Measurements from ENCODE around the gene MMP27. TPM values are rescaled to one million over a fixed set of nuclear protein-coding genes. Genes with fewer than 3 reads are reported as not detected.
A peak's percentile ranks its signal among the peaks of the same experiment; 100 is the strongest.
"Not testable (repeated sequence)": the region's sequence is repeated elsewhere in the genome, so short reads cannot be mapped to it uniquely, and the experiment has no call there.

Gene MMP27, protein sequence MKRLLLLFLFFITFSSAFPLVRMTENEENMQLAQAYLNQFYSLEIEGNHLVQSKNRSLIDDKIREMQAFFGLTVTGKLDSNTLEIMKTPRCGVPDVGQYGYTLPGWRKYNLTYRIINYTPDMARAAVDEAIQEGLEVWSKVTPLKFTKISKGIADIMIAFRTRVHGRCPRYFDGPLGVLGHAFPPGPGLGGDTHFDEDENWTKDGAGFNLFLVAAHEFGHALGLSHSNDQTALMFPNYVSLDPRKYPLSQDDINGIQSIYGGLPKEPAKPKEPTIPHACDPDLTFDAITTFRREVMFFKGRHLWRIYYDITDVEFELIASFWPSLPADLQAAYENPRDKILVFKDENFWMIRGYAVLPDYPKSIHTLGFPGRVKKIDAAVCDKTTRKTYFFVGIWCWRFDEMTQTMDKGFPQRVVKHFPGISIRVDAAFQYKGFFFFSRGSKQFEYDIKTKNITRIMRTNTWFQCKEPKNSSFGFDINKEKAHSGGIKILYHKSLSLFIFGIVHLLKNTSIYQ
- 0.97 TPM in 1 of 2 replicates, not detected in the other for total RNA-seq

DNA sequence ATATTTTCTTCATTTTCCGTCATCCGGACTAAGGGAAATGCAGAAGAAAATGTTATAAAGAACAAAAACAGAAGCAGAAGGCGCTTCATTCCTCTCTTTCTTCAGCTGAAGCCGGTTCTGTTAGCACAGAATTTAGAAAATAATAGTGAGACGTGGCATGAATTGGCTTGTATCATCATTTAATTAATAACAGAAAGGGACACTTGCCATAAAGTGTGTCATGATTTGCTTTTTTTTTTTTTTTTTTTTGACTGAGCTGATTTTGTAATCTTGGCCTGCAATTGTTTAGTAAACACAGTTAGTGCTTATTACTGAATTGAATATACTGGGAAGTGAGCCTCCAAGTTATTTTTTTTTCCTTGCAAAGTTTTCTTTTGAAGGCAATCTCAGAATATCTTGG lies at the start of gene MMP27:
MMP27 (minus strand) TSS at position 144 of the 400 bp plus-strand sequence; CDS start at position 89, 55 bp downstream.
- TF ChIP-seq, protein P1, sequence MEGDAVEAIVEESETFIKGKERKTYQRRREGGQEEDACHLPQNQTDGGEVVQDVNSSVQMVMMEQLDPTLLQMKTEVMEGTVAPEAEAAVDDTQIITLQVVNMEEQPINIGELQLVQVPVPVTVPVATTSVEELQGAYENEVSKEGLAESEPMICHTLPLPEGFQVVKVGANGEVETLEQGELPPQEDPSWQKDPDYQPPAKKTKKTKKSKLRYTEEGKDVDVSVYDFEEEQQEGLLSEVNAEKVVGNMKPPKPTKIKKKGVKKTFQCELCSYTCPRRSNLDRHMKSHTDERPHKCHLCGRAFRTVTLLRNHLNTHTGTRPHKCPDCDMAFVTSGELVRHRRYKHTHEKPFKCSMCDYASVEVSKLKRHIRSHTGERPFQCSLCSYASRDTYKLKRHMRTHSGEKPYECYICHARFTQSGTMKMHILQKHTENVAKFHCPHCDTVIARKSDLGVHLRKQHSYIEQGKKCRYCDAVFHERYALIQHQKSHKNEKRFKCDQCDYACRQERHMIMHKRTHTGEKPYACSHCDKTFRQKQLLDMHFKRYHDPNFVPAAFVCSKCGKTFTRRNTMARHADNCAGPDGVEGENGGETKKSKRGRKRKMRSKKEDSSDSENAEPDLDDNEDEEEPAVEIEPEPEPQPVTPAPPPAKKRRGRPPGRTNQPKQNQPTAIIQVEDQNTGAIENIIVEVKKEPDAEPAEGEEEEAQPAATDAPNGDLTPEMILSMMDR (IDR thresholded peaks at IDR 0.05; ENCODE audit: insufficient read depth, low read depth, low read length) = no peak
- no peak within 1 kb of the TSS for H3K4me3 ChIP-seq (ENCODE audit: low read depth, low read length)
- DNase-seq (ENCODE audit: low read depth) = peak; percentile 32

- no peak for DNase-seq (ENCODE audit: low read depth)
- H3K4me3 ChIP-seq (ENCODE audit: low read depth, low read length) = no peak overlapping the region
- TF ChIP-seq, protein P1 (IDR thresholded peaks at IDR 0.05; ENCODE audit: insufficient read depth, low read depth, low read length) = no peak
Observed at GRCh38 chr11:102753267-102753666, 47.7 kb upstream of the MMP27 start.

- TF ChIP-seq, protein P1 (IDR thresholded peaks at IDR 0.05; ENCODE audit: insufficient read depth, low read depth, low read length) = no peak
- H3K4me3 ChIP-seq (ENCODE audit: low read depth, low read length) = no peak overlapping the region
- no peak for DNase-seq (ENCODE audit: low read depth)
Observed at GRCh38 chr11:102751673-102752072, 46.1 kb upstream of the MMP27 start.

GRCh38 chr11:102749101-102749722 lies 43.6 kb upstream of the MMP27 start:
- TF ChIP-seq, protein P1 (IDR thresholded peaks at IDR 0.05; ENCODE audit: insufficient read depth, low read depth, low read length) = no peak
- DNase-seq (ENCODE audit: low read depth) = no peak

GRCh38 chr11:102746746-102747578 lies 41.4 kb upstream of the MMP27 start:
- DNase-seq (ENCODE audit: low read depth) = not testable (repeated sequence)
- peak overlapping the region; percentile 37 for H3K4me3 ChIP-seq (ENCODE audit: low read depth, low read length)

More at GRCh38 chr11:102749101-102749722, 43.6 kb upstream of the MMP27 start:
- no peak overlapping the region for H3K4me3 ChIP-seq (ENCODE audit: low read depth, low read length)

GRCh38 chr11:102734650-102735049 lies 29.1 kb upstream of the MMP27 start:
- DNase-seq (ENCODE audit: low read depth) = no peak
- H3K4me3 ChIP-seq (ENCODE audit: low read depth, low read length) = no peak overlapping the region
- TF ChIP-seq, protein P1 (IDR thresholded peaks at IDR 0.05; ENCODE audit: insufficient read depth, low read depth, low read length) = no peak
